ENCODE data around the gene GPI. TPM values are rescaled to one million over a fixed set of nuclear protein-coding genes. Genes with fewer than 3 reads are reported as not detected.

Gene GPI
- total and polyA plus RNA-seq, 2 of the 8 experiments (the other 6 are each of a cell fraction or from before 2014, with no cell fraction given): 171 to 360 TPM

DNA sequence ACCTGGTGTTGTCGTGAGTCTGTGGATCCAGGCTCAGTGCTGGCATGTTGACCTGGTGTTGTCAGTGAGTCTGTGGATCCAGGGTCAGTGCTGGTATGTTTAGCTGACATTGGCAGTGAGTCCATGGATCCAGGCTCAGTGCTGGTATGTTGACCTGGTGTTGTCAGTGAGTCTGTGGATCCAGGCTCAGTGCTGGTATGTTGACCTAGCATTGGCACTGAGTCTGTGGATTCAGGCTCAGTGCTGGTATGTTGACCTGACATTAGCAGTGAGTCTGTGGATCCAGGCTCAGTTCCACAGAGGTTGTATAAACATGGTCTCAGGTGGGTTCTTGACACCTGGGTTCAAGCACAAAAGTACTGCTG, 22.4 kb downstream of the GPI start:
- H2BK5ac ChIP-seq (ENCODE audit: low read depth, low read length): no peak overlapping the region
- no peak overlapping the region for H3K27ac ChIP-seq (ENCODE audit: low read depth, low read length)
- H3K18ac ChIP-seq (ENCODE audit: extremely low read depth, low read length): no peak overlapping the region
- no peak overlapping the region for H3K4me3 ChIP-seq (ENCODE audit: extremely low read depth in 1 of 4, insufficient read depth in 2 of 4, low read depth in 3 of 4, low read length in 4 of 4)
- H4K20me1 ChIP-seq (replicated peaks in 1 of 2; ENCODE audit: control insufficient read depth in 1 of 2, insufficient read depth in 2 of 2, low read length in 2 of 2): peaks cover 0 to 29% of the 10 kb centered on the region in 2 experiments
- H2BK20ac ChIP-seq (ENCODE audit: low read length): no peak overlapping the region
- 100% methylated on average over 1 of the region's 1 CpG; no CpG with 5 or more reads in 1 of the 2 experiments for WGBS, 2 experiments (ENCODE audit: extremely low coverage in 1 of 2, insufficient coverage in 1 of 2, insufficient read length in 1 of 2, insufficient replicate concordance in 2 of 2, low coverage in 1 of 2, low lambda C conversion rate in 2 of 2, missing lambda C conversion rate in 1 of 2)
- H3K9ac ChIP-seq (replicated peaks in 1 of 4; ENCODE audit: extremely low read depth in 1 of 4, low read depth in 3 of 4, low read length in 3 of 4): no peak overlapping the region
- H4K8ac ChIP-seq (ENCODE audit: extremely low read depth, insufficient read depth, low read length): no peak overlapping the region
- no peaks in the 10 kb centered on the region for H3K9me3 ChIP-seq (ENCODE audit: insufficient read depth in 2 of 2, low read depth in 1 of 2, low read length in 1 of 2)
- FAIRE-seq: no peak
- POLR2A ChIA-PET (ENCODE audit: partially characterized antibody): interaction anchor here (0.6 to 4.4 kb wide), 7 partner anchors 9 to 51 kb away, joined by 3 to 12 read pairs (median 3); partner anchors contain the start of gene GPI
- H3K14ac ChIP-seq (ENCODE audit: insufficient read length): no peak overlapping the region
- no peak overlapping the region for H4K91ac ChIP-seq (replicated peaks; ENCODE audit: insufficient read length, low read length)
- no peak overlapping the region for H2BK12ac ChIP-seq (ENCODE audit: low read depth, low read length)
- no peaks in the 10 kb centered on the region for H3K27me3 ChIP-seq (replicated peaks in 1 of 4; ENCODE audit: control insufficient read depth in 3 of 4, extremely low read depth in 1 of 4, insufficient read depth in 3 of 4, low read length in 3 of 4)
- no peak for TF ChIP-seq SIRT6 (IDR thresholded peaks at IDR 0.05; ENCODE audit: low read length)
- no peak for TF ChIP-seq RFX5 (IDR thresholded peaks at IDR 0.05; ENCODE audit: borderline replicate concordance, low read depth, low read length)
- no peak for TF ChIP-seq CBX5 (IDR thresholded peaks at IDR 0.05; ENCODE audit: low read depth, low read length)
- no peak for TF ChIP-seq TAF7 (optimal IDR thresholded peaks at IDR 0.05; ENCODE audit: borderline replicate concordance, low read depth, low read length)
- TF ChIP-seq TBP (IDR thresholded peaks at IDR 0.05; ENCODE audit: low read depth, low read length): no peak
- no peak for TF ChIP-seq JUN (IDR thresholded peaks at IDR 0.05; ENCODE audit: low read depth, low read length)
- TF ChIP-seq POU5F1 (IDR thresholded peaks at IDR 0.05; ENCODE audit: low read depth, low read length): no peak
- TF ChIP-seq POLR2A (IDR thresholded peaks at IDR 0.05; ENCODE audit: control extremely low read depth in 1 of 2, low read depth in 2 of 2, low read length in 2 of 2): no peak
- no peak for TF ChIP-seq BCL11A (IDR thresholded peaks at IDR 0.05; ENCODE audit: low read depth in 2 of 2, low read length in 2 of 2)
- no peak for TF ChIP-seq TCF12 (IDR thresholded peaks at IDR 0.05; ENCODE audit: low read depth, low read length)
- no peaks in the 10 kb centered on the region for H3K4me1 ChIP-seq (replicated peaks in 1 of 4; ENCODE audit: control insufficient read depth in 3 of 4, insufficient read depth in 4 of 4, low read length in 3 of 4)
- H2BK120ac ChIP-seq (replicated peaks; ENCODE audit: low read depth, low read length): no peak overlapping the region
- no peak overlapping the region for H3K23ac ChIP-seq (ENCODE audit: insufficient read length)
- no peak overlapping the region for H3K56ac ChIP-seq (replicated peaks; ENCODE audit: insufficient read length, low read depth, low read length)
- peaks cover 2% of the 10 kb centered on the region; the same call in 1 of the 2 replicates for H3K23me2 ChIP-seq (ENCODE audit: low read depth, low read length)
- no peak overlapping the region for H3K4ac ChIP-seq (replicated peaks; ENCODE audit: insufficient read length, low read depth, low read length)
- H2BK15ac ChIP-seq (ENCODE audit: low read length): no peak overlapping the region
- DNase-seq (ENCODE audit: low read depth in 1 of 2, low spot score in 2 of 2): no peak
- H3K79me2 ChIP-seq (ENCODE audit: control insufficient read depth in 1 of 2, insufficient read depth in 2 of 2, low read length in 2 of 2): no peaks in the 10 kb centered on the region; a peak in 1 of 4 replicates
- no peak overlapping the region for H3K4me2 ChIP-seq (ENCODE audit: insufficient read depth in 1 of 2, low read depth in 2 of 2, low read length in 2 of 2)
- H2AFZ ChIP-seq (ENCODE audit: low read length): no peak overlapping the region
- CTCF ChIA-PET (ENCODE audit: partially characterized antibody): no interaction called here
- H3K36me3 ChIP-seq (ENCODE audit: control insufficient read depth in 2 of 4, insufficient read depth in 4 of 4, low read length in 3 of 4): peaks cover 34 to 81% (median 70%) of the 10 kb centered on the region in 4 experiments
- peaks cover 12% of the 10 kb centered on the region for H3K79me1 ChIP-seq (ENCODE audit: low read depth, low read length)
- no peak overlapping the region for H2AK5ac ChIP-seq (ENCODE audit: low read depth, low read length)
- H4K5ac ChIP-seq (ENCODE audit: insufficient read length, low read depth, low read length): no peak overlapping the region
